GM18909 (cell line): ENCODE data around the gene SMARCA1.
"Not testable (repeated sequence)": the region's sequence is repeated elsewhere in the genome, so short reads cannot be mapped to it uniquely, and the experiment has no call there.

Experiments used
- ATAC-seq: cut with Tn5 transposase; IDR thresholded peaks from one replicate; pipeline ENCODE4 v1.9.1; 2021; ENCODE audit warnings: mild to moderate bottlenecking; ENCODE audit not compliant: unreplicated experiment, poor library complexity

Gene SMARCA1

GRCh38 chrX:129523079-129523911 is at the start of gene SMARCA1:
Gene SMARCA1, minus strand, starts transcription at chrX:129523490. Its CDS starts 120 bp downstream, at chrX:129523370.
- ATAC-seq = no peak

GRCh38 chrX:129572422-129572821 is 49.1 kb upstream of the SMARCA1 start:
- no peak for ATAC-seq

GRCh38 chrX:129568349-129568748 is 45.1 kb upstream of the SMARCA1 start:
- ATAC-seq = no peak

- ATAC-seq = no peak
Measured at GRCh38 chrX:129566073-129566472, 42.8 kb upstream of the SMARCA1 start.

- no peak for ATAC-seq
Measured at GRCh38 chrX:129565046-129565650, 41.9 kb upstream of the SMARCA1 start.

GRCh38 chrX:129564345-129564744 is 41.1 kb upstream of the SMARCA1 start:
- ATAC-seq = not testable (repeated sequence)

- ATAC-seq = no peak
Measured at GRCh38 chrX:129561453-129561852, 38.2 kb upstream of the SMARCA1 start.

- no peak for ATAC-seq
Measured at GRCh38 chrX:129559783-129560182, 36.5 kb upstream of the SMARCA1 start.

GRCh38 chrX:129557844-129558480 is 34.7 kb upstream of the SMARCA1 start:
- ATAC-seq = no peak

- ATAC-seq = no peak
Measured at GRCh38 chrX:129556806-129557315, 33.6 kb upstream of the SMARCA1 start.

GRCh38 chrX:129554816-129555215 is 31.5 kb upstream of the SMARCA1 start:
- not testable (repeated sequence) for ATAC-seq

- ATAC-seq = peak; percentile 98
Measured at GRCh38 chrX:129553619-129554288, 30.5 kb upstream of the SMARCA1 start.

- ATAC-seq = no peak
Measured at GRCh38 chrX:129549124-129549523, 25.8 kb upstream of the SMARCA1 start.

- ATAC-seq = no peak
Measured at GRCh38 chrX:129545408-129545807, 22.1 kb upstream of the SMARCA1 start.

GRCh38 chrX:129544780-129545179 is 21.5 kb upstream of the SMARCA1 start:
- ATAC-seq = no peak

GRCh38 chrX:129540722-129541184 is 17.5 kb upstream of the SMARCA1 start:
- ATAC-seq = peak; percentile 38

GRCh38 chrX:129540068-129540653 is 16.9 kb upstream of the SMARCA1 start, which contains the start of gene OCRL:
Gene OCRL, plus strand, starts transcription at chrX:129540259. Its CDS starts 181 bp downstream, at chrX:129540440.
- peak; percentile 96 for ATAC-seq

GRCh38 chrX:129534816-129535578 is 11.7 kb upstream of the SMARCA1 start:
- no peak for ATAC-seq

GRCh38 chrX:129531132-129531531 is 7.8 kb upstream of the SMARCA1 start:
- no peak for ATAC-seq
